GM23248 (cell line): ENCODE results near the gene PPCDC.

Experiments
- EZH2 ChIP-seq: fragments of 200-600 bp; sonication (generic); IDR thresholded peaks from 2 replicates; pipeline ENCODE4 v1.6.1; 2018; ENCODE audit warnings: antibody characterized with exemption, mild to moderate bottlenecking; ENCODE audit not compliant: insufficient read depth, poor library complexity, severe bottlenecking
- EZH2phosphoT487 ChIP-seq: fragments of 200-600 bp; sonication (generic); IDR thresholded peaks from 2 replicates; pipeline ENCODE4 v1.6.1; 2018; ENCODE audit warnings: antibody characterized with exemption, moderate library complexity, mild to moderate bottlenecking, low read depth; ENCODE audit not compliant: insufficient read depth

GRCh38 chr15:75097939-75098338, 74.5 kb downstream of the PPCDC start:
- TF ChIP-seq EZH2 (no peak), EZH2phosphoT487 (no peak)
